HG02943 (cell line): ENCODE results near the gene ITPR3.
"Not testable (repeated sequence)": the region's sequence is repeated elsewhere in the genome, so short reads cannot be mapped to it uniquely, and the experiment has no call there.

Experiments used
- ATAC-seq: cut with Tn5 transposase; IDR thresholded peaks from one replicate; pipeline ENCODE4 v1.9.1; 2021; ENCODE audit warnings: mild to moderate bottlenecking, low read depth, moderate library complexity; ENCODE audit not compliant: unreplicated experiment

Gene ITPR3

DNA sequence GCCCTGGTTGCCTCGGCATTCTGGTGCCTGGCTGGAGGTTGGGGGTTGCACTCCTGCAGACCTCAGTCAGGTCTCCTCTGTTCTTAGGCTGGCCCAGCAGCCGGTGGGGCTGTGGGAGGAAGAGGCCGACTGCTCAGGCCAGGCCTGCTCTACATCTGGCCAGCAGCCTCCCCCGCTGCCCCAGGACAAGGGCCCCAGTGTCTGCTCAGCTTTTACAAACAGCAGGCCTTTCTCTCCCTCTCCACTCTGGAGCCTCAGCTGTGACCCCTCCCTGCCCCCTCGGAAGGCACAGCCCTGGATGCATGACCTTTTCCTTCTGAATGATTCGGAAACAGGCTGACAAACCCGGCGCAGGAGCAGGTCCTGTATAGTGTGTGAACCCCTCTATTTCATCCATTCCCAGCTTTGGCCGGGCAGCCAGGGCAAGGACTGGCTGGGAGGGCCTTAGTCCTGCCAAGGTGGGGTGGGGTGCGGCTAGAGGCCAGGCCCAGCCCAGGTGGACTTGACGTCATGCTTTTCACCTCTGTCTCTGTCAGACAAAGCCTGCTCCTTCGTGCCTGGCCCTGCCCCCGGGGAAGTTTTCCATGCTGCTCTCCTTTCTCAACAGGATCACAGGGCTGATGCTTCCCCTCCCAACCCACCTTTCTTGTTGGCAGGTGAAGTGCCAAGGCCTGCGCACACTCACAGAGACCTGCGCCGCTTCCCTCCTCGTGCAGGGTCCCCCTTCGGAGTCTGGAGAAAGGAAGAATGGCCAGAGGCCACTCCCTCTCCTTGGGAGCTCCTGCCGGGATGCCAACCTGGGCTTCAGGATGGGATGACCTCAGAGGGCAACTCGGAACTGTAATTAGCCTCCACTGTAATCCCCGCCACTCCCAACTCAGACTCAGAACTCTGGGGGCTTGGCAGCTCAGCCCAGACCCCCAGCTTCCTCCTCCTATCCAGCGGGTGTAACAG lies 10.1 kb upstream of the ITPR3 start:
- ATAC-seq: no peak

- ATAC-seq: no peak
Measured at GRCh38 chr6:33613146-33613794, 7.9 kb upstream of the ITPR3 start.

- ATAC-seq: no peak
Measured at GRCh38 chr6:33613795-33614168, 7.3 kb upstream of the ITPR3 start.

- ATAC-seq: no peak
Measured at GRCh38 chr6:33616113-33616512, 5.0 kb upstream of the ITPR3 start.

GRCh38 chr6:33616913-33617312 lies 4.2 kb upstream of the ITPR3 start:
- ATAC-seq: no peak

GRCh38 chr6:33619166-33619840 lies 1.8 kb upstream of the ITPR3 start:
- ATAC-seq: no peak

- no peak for ATAC-seq
Measured at GRCh38 chr6:33620158-33620855, 815 bp upstream of the ITPR3 start.

DNA sequence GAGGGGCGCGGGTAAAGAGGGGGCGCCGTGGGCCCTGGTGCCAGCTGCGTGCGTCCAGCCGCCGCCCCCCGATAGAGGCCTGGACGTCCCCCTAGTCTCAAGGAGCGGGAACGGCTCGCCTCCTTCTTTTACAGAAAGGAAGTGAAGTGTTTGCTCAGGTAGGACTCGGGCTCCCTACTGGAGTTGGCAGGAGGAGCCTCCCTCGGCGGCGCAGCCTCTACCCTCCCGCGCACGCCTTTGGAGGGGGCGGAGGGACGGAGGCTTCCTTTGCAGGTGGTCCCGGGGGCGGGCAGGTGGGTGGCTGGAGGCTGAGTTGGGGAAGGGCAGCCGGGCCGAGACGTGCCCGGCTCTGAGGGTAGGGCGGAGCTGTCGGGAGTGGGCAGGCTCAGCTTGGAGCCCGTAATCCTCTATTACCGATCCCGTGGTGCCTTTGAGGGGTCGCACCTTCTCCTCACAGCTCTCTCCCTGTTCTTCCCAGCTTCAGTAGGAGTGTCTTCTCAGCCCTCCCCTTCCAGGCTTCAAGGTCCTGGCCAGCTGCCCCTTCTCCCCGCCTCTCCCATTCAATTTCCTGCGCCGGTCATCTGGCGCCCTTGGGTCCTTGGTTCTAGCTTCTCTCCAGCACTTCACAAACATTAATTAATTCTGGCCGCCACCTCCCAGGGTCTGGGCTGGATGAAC lies 728 bp downstream of the ITPR3 start:
- peak; percentile 17 for ATAC-seq

DNA sequence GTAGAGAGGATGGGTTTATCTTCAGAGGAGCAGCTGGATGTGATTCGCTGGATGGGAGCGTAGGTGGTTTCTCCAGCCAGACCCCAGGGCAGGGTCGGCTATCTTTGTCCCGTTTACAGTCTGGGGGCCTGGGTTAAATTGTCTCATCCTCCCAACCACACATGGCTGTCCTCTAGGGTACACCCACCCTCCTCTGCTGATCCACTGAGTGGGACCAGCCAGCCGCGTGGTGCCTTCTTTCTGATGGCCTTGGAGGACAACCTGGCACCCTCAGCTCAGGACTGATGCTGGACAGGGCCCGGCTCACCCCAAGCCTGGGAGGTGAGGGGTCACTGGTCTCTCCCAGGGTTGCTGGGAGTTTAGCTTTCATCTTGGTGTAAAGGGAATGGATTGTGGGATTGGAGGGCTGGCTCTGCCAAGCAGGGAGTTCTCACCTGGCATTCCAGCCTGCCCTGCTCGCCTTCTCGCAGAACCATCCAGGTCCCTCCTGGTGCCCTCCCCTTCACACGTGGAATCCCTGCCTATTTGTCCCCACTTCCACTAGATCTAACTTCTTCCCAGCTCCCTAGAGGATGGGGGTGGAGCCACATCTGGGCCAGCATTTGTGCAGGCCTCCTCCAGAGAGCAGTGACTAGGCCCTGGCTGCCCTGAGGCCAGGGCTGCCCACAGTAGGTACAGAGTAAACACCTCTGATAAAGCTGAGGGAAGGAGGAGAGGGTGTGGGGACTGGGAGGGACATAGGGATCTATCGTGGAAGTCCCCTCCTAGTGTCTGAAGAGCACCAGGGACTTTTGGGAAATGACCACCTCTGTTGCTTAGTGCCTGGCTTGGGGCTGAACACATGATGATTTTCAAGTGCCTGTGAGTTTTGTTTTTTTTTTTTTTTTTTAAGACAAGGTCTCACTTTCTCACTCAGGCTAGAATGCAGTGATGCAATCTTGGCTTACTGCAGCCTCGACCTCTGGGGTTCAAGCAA lies 1.6 kb downstream of the ITPR3 start:
- no peak for ATAC-seq

GRCh38 chr6:33623895-33624381 lies 2.8 kb downstream of the ITPR3 start:
- ATAC-seq: no peak

DNA sequence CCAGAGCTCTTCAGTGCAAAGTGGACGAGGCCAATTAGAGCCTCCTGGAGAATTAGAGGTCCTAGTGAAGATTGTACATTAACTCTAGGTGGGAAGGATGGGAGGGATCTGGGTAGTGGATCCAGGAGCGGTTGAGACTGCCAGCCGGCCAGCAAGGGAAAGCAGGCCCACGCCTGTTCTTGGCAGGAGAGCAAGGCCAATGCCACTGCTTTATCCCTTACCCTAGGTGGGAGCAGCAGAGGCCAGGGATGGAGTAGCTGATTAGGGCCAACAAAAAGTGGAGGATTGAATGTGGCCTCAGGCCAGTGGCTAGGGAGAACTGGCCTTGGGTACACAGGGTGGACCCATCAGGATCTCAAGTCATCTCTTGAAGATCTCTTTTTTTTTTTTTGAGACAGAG lies 3.7 kb downstream of the ITPR3 start:
- ATAC-seq: no peak

- ATAC-seq: no peak
Measured at GRCh38 chr6:33627876-33628275, 6.8 kb downstream of the ITPR3 start.

DNA sequence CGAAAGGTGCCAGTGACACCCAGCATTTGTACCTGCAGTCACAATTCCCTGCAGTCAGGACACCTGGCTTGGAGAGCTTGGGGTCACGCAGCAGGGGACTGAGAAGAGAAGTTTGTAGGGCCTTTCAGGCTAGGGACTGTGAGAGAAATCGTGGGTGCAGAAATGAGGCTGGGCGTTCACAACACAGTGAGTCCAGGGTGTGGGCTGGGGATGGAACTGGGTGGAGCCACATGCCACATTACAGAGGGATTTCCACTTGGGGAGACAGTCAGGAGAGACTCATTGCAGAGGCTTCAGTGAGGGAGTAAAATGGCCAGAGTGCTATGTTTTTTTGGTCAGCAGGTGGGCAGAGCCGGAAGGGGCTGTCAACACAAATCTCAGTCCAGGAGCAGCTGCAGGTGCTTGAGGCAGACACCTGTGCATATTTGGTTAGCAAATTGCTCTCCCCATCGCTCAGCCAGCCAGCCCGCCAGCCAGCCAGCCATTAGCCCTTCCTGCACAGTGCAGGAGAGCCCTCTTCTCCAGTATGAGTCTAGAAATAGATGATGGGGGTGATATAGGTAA lies 7.4 kb downstream of the ITPR3 start:
- ATAC-seq: no peak

DNA sequence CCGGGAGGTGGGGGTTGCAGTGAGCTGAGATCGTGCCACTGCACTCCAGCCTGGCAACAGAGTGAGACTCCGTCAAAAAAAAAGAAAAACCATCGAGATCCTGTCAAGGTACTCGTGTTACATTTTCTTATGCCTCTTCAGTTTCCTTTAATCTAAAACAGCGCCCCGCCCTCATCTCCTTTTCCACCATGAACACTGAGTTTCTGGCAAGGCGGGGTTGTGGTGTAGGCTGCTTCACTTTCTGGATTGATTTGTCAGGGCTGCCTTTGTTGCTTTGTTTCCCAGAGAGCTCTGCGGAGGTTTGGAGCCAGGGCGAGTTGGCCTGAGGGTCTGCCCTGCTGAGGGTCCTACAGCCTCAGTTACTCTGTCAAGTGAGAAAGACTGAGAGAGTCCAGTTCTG lies 8.9 kb downstream of the ITPR3 start:
- no peak for ATAC-seq

DNA sequence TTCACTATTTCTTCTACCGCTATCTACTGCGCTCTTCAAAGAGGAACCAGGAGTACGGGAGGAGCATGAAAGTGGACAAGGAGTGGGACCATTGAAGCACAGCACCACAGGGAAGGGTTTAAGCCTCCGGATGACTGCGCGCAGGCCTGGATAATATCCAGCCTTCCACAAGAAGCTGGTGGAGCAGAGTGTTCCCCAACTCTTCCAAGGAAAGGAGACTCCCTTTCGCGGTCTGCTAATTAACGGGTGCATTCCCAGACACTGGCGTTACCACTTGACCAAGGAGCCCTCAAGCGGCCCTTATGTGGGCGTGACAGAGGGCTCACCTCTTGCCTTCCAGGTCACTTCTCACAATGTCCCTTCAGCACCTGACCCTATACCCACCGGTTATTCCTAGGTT lies 10.4 kb downstream of the ITPR3 start:
- not testable (repeated sequence) for ATAC-seq

DNA sequence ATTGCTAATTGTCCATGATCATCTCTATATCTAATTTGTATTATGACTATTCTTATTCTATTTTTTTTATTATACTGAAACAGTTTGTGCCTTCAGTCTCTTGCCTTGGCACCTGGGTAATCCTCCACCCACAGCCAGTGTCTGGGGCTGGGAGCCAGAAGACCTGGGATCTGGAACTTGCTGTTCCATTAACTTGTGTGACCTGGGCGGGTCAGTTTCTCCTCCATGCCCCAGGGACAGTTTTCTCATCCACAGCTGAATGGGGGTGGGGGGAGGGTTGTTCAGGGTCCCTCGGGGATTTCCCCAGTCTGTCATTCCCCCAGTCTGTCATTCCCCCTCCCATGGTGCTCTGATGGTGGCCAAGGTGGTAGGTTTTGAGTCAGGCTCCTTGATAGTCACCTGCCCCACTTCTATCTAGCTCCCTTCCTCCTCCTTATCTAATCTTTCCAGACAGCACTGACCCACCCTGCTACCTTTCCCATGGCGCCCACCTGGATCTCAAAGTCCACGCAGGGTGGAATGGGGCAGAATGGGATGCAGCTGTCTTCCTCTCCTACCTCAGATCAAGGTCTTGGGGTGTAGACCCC lies 10.9 kb downstream of the ITPR3 start:
- no peak for ATAC-seq

DNA sequence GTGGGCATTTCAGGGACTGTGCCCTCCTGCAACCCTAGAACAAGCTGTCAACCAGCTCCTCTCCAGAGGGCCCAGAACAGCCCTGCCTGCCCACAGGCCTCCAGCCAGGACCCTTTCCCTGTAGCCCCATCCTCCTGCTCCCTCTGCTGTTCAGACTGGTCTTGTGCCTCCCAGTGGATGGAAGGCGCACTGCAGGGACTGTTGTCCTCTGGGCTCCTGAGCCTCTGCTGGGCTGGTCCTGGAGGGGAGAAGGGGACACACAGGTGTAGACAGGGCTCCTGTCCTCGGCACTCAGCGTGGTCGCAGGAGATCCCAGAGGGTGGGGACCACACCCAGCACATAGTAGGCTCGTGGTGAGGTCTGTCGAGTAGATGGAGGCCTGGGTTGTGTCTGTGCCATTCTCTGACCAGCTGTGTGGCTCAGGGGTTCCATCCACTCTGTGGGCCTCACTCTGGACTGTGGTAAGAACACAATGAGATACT lies 11.5 kb downstream of the ITPR3 start:
- ATAC-seq: no peak

DNA sequence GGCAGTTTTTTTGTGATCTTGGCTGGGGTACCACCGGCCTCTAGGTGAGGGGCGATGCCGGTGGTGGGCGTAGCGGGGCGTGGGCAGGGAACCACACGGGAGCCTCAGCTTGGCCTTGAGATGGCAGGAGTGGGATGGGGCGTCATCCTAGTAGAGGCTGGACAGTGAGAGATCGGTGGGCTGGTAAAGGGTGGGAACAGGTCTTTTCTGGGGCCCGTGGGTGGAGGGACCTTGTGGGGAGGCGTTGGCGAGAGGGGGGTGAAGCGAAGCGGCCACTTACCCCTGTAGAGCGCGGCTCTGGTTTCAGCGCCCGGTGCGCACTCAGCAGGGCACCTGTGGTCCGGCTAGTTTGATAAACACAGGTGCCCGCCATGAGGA lies 12.0 kb downstream of the ITPR3 start:
- no peak for ATAC-seq
